GM23338 (cell line): ENCODE results near the gene ITPR3. TPM values are rescaled to one million over a fixed set of nuclear protein-coding genes. Genes with fewer than 3 reads are reported as not detected.
A peak's percentile ranks its signal among the peaks of the same experiment; 100 is the strongest.

Experiments used
- ATAC-seq: fragments of 200-7000 bp; cut with Tn5 transposase; 3 replicates; pipeline ENCODE4 v1.9.1; 2020
- DNase-seq: peaks from one replicate; pipeline ENCODE4 v3.0.0-alpha.2; 2015; ENCODE audit warnings: low spot score
- H2AFZ ChIP-seq: fragments of 200-600 bp; sonication (generic); 2 replicates; pipeline ENCODE4 v1.8.0; 2016; ENCODE audit warnings: antibody characterized with exemption, mild to moderate bottlenecking, moderate library complexity
- H3F3A ChIP-seq: fragments of 200-600 bp; sonication (generic); replicated peaks from 2 replicates; pipeline ENCODE4 v1.8.0; 2017; ENCODE audit warnings: antibody characterized with exemption, mixed run types, low read depth
- H3K27ac ChIP-seq: fragments of 200-600 bp; sonication (generic); 2 replicates; pipeline ENCODE4 v1.6.1; 2016; ENCODE audit warnings: low read depth
- H3K27me3 ChIP-seq: fragments of 200-600 bp; sonication (generic); 2 replicates; pipeline ENCODE4 v1.8.0; 2016; ENCODE audit warnings: mild to moderate bottlenecking, mixed run types, moderate library complexity; ENCODE audit not compliant: insufficient read depth
- H3K36me3 ChIP-seq: fragments of 200-600 bp; sonication (generic); 2 replicates; pipeline ENCODE4 v1.8.0; 2016; ENCODE audit warnings: mild to moderate bottlenecking; ENCODE audit not compliant: insufficient read depth
- H3K4me1 ChIP-seq: fragments of 200-600 bp; sonication (generic); 2 replicates; pipeline ENCODE4 v1.8.0; 2016; ENCODE audit warnings: mild to moderate bottlenecking, moderate library complexity; ENCODE audit not compliant: insufficient read depth
- H3K4me2 ChIP-seq: fragments of 200-600 bp; sonication (generic); 2 replicates; pipeline ENCODE4 v1.7.1; 2017; ENCODE audit warnings: mixed run types
- H3K4me3 ChIP-seq: fragments of 200-600 bp; sonication (generic); 2 replicates; pipeline ENCODE4 v1.6.1; 2016; ENCODE audit warnings: mixed run types
- H3K79me2 ChIP-seq: fragments of 200-600 bp; sonication (generic); replicated peaks from 2 replicates; pipeline ENCODE4 v1.8.0; 2017; ENCODE audit warnings: mild to moderate bottlenecking; ENCODE audit not compliant: insufficient read depth
- H3K9me2 ChIP-seq: fragments of 200-600 bp; sonication (generic); 2 replicates; pipeline ENCODE4 v1.8.0; 2017; ENCODE audit not compliant: insufficient read depth
- H4K20me1 ChIP-seq: fragments of 200-600 bp; sonication (generic); replicated peaks from 2 replicates; pipeline ENCODE4 v1.8.0; 2017; ENCODE audit warnings: mild to moderate bottlenecking; ENCODE audit not compliant: insufficient read depth
- H3K27ac Mint-ChIP-seq: 2 replicates; pipeline ENCODE4 v1.8.0; 2020; ENCODE audit warnings: inconsistent platforms, mild to moderate bottlenecking, moderate library complexity, mixed read lengths
- H3K27me3 Mint-ChIP-seq: 3 replicates; pipeline ENCODE4 v1.8.0; 2022; ENCODE audit warnings: low read depth, mild to moderate bottlenecking, moderate library complexity, mixed read lengths, inconsistent platforms; ENCODE audit not compliant: insufficient read depth, poor library complexity
- H3K36me3 Mint-ChIP-seq: 3 replicates; pipeline ENCODE4 v1.8.0; 2021; ENCODE audit warnings: low read depth, mild to moderate bottlenecking, inconsistent platforms, moderate library complexity, mixed read lengths
- H3K4me1 Mint-ChIP-seq: 3 replicates; pipeline ENCODE4 v1.8.0; 2020; ENCODE audit warnings: mild to moderate bottlenecking, inconsistent platforms, mixed read lengths
- H3K4me3 Mint-ChIP-seq: 3 replicates; pipeline ENCODE4 v1.8.0; 2021; ENCODE audit warnings: moderate library complexity, mild to moderate bottlenecking, inconsistent platforms, mixed read lengths
- H3K9me3 Mint-ChIP-seq: 3 replicates; pipeline ENCODE4 v1.8.0; 2020; ENCODE audit warnings: moderate library complexity, mild to moderate bottlenecking, inconsistent platforms, mixed read lengths
- CREB1 ChIP-seq: fragments of 250-450 bp; sonication (Bioruptor Pico); IDR thresholded peaks from 2 replicates; pipeline ENCODE4 v1.5.0; 2020; ENCODE audit warnings: low read depth, mild to moderate bottlenecking, moderate library complexity
- ETS1 ChIP-seq: IDR thresholded peaks from 2 replicates; pipeline ENCODE4 v1.6.1; 2016; ENCODE audit warnings: antibody characterized with exemption
- EZH2 ChIP-seq: fragments of 200-600 bp; sonication (generic); IDR thresholded peaks from one replicate; pipeline ENCODE4 v1.8.0; 2017; ENCODE audit warnings: antibody characterized with exemption, mild to moderate bottlenecking, low read depth; ENCODE audit not compliant: unreplicated experiment
- EZH2phosphoT487 ChIP-seq: fragments of 200-600 bp; sonication (generic); IDR thresholded peaks from one replicate; pipeline ENCODE4 v1.8.1; 2018; ENCODE audit warnings: antibody characterized with exemption; ENCODE audit not compliant: unreplicated experiment
- JUNB ChIP-seq: IDR thresholded peaks from one replicate; pipeline ENCODE4 v1.6.1; 2016; ENCODE audit warnings: antibody characterized with exemption; ENCODE audit not compliant: unreplicated experiment
- POLR2AphosphoS5 ChIP-seq: IDR thresholded peaks from 2 replicates; pipeline ENCODE4 v1.6.1; 2016; ENCODE audit warnings: antibody characterized with exemption, low read depth
- REST ChIP-seq: IDR thresholded peaks from one replicate; pipeline ENCODE4 v1.6.1; 2018; ENCODE audit warnings: antibody characterized with exemption; ENCODE audit not compliant: unreplicated experiment
- STAT1 ChIP-seq: IDR thresholded peaks from one replicate; pipeline ENCODE4 v1.6.1; 2016; ENCODE audit warnings: antibody characterized with exemption; ENCODE audit not compliant: unreplicated experiment
- ZNF462 ChIP-seq: fragments of 250-450 bp; sonication (Bioruptor Pico); IDR thresholded peaks from 2 replicates; pipeline ENCODE4 v1.5.0; 2020; ENCODE audit warnings: mild to moderate bottlenecking, moderate library complexity
- polyA plus RNA-seq: library from polyadenylated mRNA; unstranded; fragments of >200 nt; fragmentation: Nextera tagmentation; extraction: Ambion mirVana; gene quantifications from 2 replicates; pipeline ENCODE4 v1.2.1, GENCODE V29; 2016
- total RNA-seq: library from RNA; depleted of rRNA; stranded (reverse); fragments of >200 nt; shearing (Covaris generic); gene quantifications from 2 replicates; pipeline ENCODE4 v1.2.3, GENCODE V29; 2014

Gene ITPR3
- total and polyA plus RNA-seq, 2 experiments from 2014 or later = 7.3 to 31.9 TPM

- no peaks in the 10 kb centered on the region for H3K4me1 ChIP-seq
- no peaks in the 10 kb centered on the region for H4K20me1 ChIP-seq
- H3K9me3 Mint-ChIP-seq = no peaks in the 10 kb centered on the region
- H3K79me2 ChIP-seq = no peaks in the 10 kb centered on the region
- no peaks in the 10 kb centered on the region for H3K36me3 ChIP-seq
- H3K27ac Mint-ChIP-seq = no peak overlapping the region
- no peaks in the 10 kb centered on the region for H3K9me2 ChIP-seq
- peaks cover 24% of the 10 kb centered on the region for H3K4me1 Mint-ChIP-seq
- H3K4me3 Mint-ChIP-seq = no peak overlapping the region
- H3K4me2 ChIP-seq = no peak overlapping the region
- H3K27ac ChIP-seq = no peak overlapping the region
- H3F3A ChIP-seq = no peaks in the 10 kb centered on the region
- no peaks in the 10 kb centered on the region for H3K27me3 ChIP-seq
- H3K4me3 ChIP-seq = no peak overlapping the region
- no peak for DNase-seq
- H2AFZ ChIP-seq = no peak overlapping the region
- TF ChIP-seq EZH2phosphoT487 (no peak), CREB1 (CRISPR knock-in tag) (no peak), ETS1 (no peak)
- H3K36me3 Mint-ChIP-seq = no peaks in the 10 kb centered on the region
- peaks cover 6% of the 10 kb centered on the region for H3K27me3 Mint-ChIP-seq
- peak; percentile 59 for ATAC-seq
Observed at GRCh38 chr6:33724102-33725023, 103.2 kb downstream of the ITPR3 start.

GRCh38 chr6:33725222-33725621 lies 104.1 kb downstream of the ITPR3 start:
- no peaks in the 10 kb centered on the region for H3K9me2 ChIP-seq
- peaks cover 6% of the 10 kb centered on the region for H3K27me3 Mint-ChIP-seq
- H3K79me2 ChIP-seq = no peaks in the 10 kb centered on the region
- no peak overlapping the region for H3K27ac ChIP-seq
- H3K36me3 Mint-ChIP-seq = no peaks in the 10 kb centered on the region
- H3K4me1 ChIP-seq = no peaks in the 10 kb centered on the region
- DNase-seq (no peak), ATAC-seq (no peak; the same call in 2 of the 3 replicates)
- no peak overlapping the region for H3K4me3 Mint-ChIP-seq
- no peaks in the 10 kb centered on the region for H3F3A ChIP-seq
- no peak overlapping the region for H3K4me3 ChIP-seq
- no peak overlapping the region for H2AFZ ChIP-seq
- no peaks in the 10 kb centered on the region for H3K36me3 ChIP-seq
- H3K27me3 ChIP-seq = no peaks in the 10 kb centered on the region
- H4K20me1 ChIP-seq = no peaks in the 10 kb centered on the region
- H3K27ac Mint-ChIP-seq = no peak overlapping the region
- no peaks in the 10 kb centered on the region for H3K9me3 Mint-ChIP-seq
- H3K4me2 ChIP-seq = no peak overlapping the region
- peaks cover 24% of the 10 kb centered on the region for H3K4me1 Mint-ChIP-seq
- TF ChIP-seq EZH2 = no peak
- TF ChIP-seq ZNF462 (CRISPR knock-in tag) = no peak
- no peak for TF ChIP-seq STAT1
- no peak for TF ChIP-seq REST
- no peak for TF ChIP-seq CREB1 (CRISPR knock-in tag)
- TF ChIP-seq JUNB = no peak
- TF ChIP-seq POLR2AphosphoS5 = no peak
